HG03139 (cell line): ENCODE results near the gene MED15.
"Not testable (repeated sequence)": the region's sequence is repeated elsewhere in the genome, so short reads cannot be mapped to it uniquely, and the experiment has no call there.

Source experiments
- ATAC-seq: cut with Tn5 transposase; IDR thresholded peaks from one replicate; pipeline ENCODE4 v1.9.1; 2021; ENCODE audit not compliant: unreplicated experiment

The MED15 gene

DNA sequence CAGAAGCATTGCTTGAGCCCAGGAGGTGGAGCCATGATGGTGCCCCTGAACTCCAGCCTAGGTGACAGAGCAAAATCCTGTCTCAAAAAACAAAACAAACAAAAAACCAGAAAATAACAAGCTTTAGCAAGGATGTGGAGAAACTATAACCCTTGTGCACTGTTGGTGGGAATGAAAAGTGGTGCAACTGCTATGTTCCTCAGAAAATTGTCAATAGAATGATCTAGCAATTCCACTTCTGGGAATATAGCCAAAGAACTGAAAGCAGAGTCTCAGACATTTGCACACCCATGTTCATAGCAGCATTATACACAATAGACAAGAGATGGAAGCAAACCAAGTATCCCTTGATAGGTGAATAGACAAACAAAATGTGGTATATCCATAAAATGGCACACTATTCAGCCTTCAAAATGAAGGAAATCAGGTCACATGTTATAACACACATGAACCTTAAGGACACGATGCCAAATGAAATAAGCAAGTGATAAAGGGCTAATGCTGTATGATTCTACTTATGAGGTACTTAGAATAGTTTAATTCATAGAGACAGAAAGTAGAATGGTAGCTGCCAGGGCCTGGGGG lies 27.7 kb upstream of the MED15 start:
- no peak for ATAC-seq

DNA sequence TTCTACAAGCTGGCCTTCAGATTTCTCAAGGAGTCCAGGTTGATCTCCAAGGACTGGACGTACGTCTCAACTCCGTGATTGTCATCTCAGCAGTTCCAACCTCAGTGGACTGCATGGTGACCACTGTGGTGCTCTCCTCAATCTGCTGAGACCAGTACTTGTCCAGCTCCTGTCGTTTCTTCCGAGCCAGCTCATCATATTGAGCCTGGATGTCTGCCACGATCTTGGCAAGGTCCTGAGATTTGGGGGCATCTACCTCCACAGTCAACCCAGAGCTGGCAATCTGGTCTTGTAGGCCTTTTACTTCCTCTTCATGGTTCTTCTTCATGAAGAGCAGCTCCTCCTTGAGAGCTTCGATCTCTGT lies 24.3 kb upstream of the MED15 start:
- ATAC-seq = not testable (repeated sequence)

DNA sequence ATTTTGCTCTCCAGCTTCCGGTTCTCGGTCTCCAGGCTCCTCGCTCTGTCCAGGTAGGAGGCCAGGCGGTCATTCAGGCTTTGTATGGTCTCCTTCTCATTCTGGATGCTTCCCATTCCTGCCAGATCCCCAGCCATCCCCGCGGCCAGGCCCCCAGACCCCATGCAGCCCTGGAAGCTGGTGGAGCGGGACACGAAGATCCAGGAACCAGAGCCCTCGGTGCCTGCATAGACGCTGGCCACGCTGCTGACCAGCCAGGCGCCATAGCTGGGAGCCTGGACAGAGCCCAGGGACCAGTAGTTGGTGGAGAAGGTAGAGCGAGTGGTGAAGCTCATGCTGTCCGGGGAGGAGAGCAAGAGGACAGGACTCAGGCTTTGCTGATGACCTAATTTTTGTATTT lies 23.6 kb upstream of the MED15 start:
- no peak for ATAC-seq

DNA sequence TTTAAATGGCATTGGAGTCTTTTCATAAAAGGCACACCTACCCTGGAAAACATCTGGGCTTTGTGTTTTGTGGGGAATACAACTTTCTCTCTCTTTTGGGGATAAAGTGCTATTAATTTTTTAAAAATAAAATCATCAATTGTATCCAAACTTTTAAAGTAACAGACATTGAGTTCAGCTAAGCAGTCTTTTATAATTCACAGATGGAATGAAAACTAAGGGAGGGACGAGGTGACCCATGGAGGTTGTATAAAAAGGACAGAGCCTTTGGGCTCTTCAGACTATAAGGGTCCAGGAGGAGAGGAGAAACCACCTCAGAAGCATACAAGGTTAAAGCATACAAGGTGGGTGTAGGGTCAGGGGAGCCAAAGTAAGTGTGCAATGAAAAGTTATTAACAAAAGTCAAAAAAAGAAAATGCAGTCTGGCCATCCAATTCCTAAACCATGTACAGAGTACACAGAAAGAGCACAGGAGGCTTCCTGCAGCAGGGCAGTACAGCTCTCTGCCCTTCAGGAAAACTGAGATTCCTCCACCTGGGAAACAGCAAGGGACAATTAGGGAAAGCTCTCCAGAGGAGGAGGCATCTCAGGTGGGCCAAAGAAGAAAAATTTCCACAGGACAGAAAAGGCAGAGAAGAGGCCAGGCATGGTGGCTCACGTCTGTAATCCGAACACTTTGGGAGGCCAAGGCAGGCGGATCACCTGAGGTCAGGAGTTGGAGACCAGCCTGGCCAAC lies 22.3 kb upstream of the MED15 start:
- no peak for ATAC-seq

DNA sequence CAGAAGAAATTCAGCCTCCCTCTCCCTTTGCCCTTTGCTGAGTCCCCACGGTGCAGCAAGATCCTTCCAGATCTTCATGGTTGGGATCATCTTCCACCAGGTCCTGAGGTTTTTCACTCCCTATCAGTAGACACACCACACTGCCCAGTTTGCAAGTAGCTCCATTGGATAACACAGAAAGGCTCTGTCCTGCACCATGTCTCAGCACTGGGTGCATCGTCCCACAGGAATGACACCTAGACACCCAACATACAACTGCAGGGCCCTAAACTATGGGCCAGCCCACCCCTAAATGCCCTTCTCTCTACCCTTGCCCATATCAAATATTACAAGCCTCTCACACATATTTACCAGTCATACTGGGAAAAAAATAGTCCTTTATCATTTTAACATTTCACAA lies 21.2 kb upstream of the MED15 start:
- ATAC-seq = no peak

DNA sequence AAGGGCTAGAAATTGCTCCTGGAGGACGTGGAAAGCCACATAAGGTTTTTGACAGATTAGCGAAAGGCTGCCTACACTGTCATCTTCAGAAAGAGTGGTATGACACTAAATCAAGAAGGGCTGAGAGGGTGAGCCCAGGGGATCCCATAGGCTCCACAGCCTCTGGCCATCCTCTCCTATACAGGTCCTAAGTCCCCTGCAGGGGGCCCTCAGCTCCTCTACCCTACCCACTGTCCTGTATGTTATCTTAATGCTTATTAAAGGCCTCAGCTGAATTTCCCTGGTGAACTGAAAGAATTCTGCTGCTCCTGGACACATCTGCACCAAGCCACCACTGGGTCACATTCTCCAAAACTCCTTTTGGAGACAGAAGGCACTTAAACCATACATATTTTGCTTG lies 19.7 kb upstream of the MED15 start:
- no peak for ATAC-seq

DNA sequence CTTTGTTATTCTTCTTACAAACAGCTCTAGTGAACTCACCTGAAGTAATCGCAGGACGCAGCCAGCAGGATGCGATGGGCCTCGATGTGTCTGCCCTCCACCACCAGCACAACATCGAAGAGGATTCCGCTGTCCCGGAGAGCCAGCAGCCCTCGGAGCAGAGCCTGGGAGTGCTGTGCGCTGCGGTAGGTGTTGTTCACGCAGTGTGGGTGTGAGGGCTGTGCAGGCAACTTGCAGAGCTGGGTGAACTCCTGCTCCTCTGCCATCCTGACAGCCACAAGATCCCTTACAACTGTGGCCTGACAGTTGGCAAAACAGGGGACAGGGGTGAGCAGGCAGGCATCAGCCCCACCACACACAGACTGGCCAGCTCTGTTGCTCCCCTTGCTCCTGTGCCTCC lies 18.5 kb upstream of the MED15 start:
- no peak for ATAC-seq

DNA sequence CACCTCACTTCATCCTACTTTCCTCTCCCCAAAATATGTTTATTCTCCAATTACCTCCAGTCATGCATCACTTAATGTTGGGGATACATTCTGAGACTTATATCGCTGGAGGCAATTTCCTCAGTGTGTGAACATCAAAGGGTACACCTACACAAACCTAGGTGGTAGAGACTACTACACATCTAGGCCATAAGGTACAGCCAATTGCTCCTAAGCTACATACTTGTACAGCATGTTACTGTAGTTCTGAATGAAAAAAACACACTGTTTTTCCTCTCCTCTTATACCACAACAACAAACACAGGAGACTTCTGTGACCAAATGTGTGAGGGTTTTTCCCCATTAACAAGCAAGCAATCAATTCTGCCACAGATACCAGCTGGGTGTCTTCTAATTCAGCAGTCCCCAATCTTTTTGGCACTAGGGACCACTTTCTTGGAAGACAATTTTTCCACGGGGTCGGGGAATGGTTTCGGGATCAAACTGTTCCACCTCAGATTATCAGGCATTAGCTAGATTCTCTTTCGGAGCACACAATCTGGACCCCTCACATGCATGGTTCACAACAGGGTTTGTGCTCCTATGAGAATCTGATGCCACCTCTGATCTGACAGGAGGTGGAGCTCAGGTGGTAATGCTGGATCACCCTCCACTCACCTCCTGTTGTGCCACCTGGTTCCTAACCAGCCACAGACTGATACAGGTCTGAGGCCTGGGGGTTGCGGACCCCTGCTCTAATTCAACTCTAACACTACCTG lies 17.0 kb upstream of the MED15 start:
- ATAC-seq = no peak

DNA sequence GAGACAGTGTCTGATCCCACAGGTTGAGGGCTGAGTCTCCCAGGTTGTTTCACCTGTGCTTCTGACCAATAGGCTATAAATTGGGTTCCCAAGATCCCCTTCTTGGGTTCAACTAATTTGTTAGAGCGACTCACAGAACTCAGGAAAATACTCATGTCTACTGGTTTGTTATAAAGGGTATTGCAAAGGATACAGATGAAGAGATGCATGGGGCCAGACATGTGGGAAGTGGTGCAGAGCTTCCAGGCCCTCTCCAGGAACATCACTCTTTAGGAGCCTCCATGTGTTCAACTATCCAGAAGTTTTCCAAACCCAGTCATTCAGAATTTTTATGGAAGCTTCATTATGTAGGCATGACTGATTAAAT lies 16.5 kb upstream of the MED15 start:
- no peak for ATAC-seq

DNA sequence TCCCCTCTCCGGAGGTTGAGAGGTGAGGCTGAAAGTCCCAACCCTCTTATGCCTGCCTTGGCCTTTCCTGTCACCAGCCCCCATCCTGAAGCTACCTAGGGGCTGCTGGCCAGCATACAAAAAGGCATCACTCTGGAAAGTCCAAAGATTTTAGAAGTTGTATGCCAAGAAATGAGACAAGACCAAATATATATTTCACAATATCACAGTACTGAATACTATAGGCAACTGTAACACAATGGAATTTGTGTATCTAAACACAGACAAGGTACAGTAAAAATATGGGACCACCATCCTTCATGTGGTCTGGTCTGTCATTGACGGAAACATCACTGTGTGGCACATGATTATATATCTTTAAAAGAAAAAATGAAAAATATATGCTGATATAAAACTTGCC lies 16.1 kb upstream of the MED15 start:
- ATAC-seq = no peak

DNA sequence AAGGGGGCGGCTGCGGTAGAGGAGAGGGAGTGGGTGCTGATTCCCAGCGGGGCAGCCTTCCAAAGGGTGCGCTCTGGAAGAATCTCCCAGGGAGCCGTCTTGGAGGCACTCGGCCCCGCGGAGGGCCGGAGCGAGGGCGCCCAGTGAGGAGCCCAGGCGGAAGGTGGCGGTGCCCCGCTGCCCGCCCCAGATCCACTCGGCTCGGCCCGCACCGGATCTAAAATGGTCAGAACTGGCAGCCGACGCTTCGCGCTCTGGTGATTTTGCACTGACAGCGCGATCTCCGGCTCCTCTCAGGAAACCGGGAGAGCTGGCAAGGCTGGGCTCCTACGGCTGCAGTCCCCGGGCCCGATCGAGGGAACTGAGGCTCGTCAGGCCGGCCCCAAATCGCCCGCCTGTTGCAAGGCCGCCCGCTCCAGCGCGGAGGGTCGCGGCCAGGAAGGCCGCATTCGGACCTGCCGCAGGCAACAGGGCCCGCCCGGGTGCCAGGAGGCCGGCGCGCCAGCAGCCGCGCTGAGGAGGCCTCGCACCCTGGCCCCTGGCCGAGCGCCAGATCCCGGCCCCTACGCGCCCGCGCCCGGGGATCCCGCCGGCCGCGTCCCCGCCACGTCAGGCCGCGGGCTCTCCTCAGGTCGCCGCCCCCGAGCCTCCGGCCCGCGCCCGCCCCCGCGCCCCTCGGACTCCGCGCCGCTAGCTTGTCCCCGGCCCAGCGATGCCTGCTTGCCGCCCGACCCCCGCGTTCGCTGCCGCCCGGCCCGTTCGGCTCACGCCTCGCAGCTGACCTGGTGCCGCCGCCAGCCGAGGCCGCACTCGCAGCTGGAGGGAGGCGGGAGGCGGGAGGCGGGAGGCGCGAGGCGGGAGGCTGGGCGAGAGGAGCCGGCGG lies 12.2 kb upstream of the MED15 start, which contains the start of gene KLHL22:
Gene KLHL22 (minus strand): TSS at position 818 of the 883 bp plus-strand sequence. CDS start 6,584 bp downstream, outside the sequence.
- ATAC-seq = peak; percentile 38

DNA sequence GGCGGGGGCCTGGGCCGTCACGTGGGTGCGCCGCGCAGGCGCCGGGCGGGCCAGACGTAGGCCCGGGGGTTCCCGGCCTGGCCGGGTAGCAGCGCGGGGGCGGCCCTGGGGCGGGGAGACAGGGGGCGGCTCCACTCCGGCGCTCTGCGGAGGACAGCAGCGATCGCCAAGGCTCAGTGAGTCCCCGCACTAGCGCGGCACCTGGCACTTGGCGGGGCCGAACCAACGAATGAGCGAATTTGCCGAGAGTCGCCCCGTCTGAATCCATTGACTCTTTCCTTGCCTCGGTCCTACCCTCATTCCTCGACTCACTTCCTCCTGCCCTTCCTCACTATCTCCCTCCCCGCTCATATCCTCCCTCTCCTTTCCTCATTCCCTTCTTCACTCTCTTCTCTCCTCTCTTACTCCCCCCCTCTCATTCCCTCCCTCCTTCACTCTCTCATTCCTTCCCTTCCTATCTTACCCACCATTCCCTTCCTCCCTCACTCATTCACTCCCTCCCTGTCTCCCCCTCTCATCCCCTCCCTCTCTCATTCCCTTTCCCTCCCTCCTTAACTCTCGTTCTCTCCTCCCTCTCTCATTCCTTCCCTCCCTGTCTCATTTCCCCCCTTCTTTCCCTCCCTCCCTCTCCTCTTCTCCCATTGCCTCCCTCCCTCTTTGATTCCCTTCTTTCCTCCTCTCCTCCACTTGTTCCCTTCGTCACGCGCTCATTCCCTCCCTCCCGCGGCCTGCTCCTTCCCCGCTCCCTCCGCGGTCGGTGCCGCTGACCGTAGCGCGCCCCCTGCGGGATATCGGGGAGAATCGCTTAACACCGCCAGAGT lies 11.3 kb upstream of the MED15 start:
- peak; percentile 79 for ATAC-seq

DNA sequence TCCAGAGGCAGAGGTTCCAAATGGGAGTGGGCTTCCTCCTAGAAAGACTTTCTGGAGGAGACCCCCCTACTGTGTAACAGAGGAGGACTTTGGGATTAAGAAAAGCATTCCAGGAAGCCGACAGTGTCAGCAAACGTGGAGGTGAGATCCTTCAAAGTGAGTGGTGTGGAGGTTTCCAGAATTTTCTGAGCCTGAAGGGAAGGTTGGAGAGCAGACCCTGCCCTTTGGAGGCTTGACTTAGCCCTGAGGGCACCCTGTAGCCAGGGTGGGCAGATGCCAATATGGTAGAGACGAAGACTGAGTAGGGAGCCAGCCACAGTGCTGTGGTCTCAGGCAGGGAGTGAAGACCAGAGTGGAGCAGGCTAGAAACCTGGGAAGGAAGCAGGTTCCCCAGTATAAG lies 10.0 kb upstream of the MED15 start:
- ATAC-seq = no peak

DNA sequence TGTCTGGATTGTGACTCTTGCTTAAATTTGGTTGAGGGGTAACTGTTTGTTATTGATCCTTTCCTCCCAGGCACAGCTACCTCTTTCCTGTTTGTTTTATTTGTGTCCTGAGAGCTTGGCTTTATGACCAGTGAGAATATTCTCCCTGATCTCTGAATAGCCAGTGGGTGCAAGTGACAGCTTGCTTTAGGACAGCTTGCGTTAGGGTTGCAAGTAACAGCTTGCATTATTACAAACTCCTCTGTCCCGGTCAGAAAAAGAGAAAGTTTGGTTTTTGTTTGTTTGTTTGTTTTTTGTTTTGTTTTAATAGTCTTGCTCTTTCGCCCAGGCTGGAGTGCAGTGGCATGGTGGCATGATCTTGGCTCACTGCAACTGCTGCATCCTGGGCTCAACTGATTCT lies 8.5 kb upstream of the MED15 start:
- ATAC-seq = no peak

DNA sequence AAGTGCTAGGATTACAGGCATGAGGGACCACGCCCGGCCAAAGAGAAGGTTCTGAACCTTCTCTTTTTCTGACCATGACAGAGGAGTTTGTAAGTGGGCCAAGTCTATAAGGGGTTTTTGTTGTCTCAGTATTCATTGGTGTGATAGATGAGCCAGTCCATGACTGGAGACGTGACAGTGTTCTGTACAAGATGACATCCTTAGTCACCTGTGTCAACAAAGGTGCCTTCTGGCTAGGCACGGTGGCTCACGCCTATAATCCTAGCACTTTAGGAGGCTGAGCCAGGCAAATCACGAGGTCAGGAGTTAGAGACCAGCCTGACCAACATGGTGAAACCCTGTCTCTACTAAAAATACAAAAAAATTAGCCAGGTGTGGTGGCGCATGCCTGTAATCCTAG lies 7.6 kb upstream of the MED15 start:
- no peak for ATAC-seq

DNA sequence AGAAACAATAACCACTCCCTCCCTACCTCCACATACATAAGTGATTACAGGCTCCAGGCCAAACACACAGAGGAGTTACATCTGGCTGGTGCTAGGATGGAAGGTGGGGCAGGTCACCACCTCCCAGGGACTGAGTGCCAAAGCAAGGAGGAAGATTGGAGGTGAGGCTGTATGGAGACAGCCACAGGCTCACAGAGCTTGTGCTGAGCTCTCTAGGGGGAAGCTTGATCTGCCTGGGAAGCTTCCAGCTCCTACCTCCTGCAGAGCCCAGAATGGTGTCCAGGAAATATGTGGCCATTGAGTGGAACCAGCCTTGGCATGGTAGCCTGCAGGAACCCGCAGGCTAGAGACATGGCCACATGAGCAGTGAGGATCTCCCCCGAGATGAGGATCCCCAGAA lies 3.6 kb upstream of the MED15 start:
- ATAC-seq = no peak

DNA sequence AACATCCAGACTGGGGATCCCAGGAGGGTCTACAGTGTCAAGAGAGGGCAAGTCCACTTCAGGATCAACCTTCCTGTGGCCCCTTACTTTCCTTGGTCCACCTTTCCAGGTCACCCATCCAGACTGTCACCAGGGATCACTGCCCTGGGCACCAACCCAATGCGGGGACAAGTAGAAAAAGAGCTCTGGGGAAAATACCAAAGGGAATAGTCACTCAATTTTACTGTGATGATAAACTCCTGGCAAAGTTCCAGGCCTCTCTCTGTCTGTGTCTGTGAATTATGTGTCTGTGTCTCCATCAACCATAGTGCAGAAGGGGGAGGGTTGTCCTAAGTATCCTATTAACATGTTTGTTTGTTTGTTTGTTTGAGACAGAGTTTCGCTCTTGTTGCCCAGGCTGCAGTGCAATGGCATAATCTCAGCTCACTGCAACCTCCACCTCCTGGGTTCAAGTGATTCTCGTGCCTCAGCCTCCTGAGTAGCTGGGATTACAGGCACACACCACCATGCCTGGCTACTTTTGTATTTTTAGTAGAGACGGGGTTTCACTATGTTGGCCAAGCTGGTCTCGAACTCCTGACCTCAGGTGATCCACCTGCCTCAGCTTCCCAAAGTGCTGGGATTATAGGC lies 3.0 kb upstream of the MED15 start:
- ATAC-seq = not testable (repeated sequence)

DNA sequence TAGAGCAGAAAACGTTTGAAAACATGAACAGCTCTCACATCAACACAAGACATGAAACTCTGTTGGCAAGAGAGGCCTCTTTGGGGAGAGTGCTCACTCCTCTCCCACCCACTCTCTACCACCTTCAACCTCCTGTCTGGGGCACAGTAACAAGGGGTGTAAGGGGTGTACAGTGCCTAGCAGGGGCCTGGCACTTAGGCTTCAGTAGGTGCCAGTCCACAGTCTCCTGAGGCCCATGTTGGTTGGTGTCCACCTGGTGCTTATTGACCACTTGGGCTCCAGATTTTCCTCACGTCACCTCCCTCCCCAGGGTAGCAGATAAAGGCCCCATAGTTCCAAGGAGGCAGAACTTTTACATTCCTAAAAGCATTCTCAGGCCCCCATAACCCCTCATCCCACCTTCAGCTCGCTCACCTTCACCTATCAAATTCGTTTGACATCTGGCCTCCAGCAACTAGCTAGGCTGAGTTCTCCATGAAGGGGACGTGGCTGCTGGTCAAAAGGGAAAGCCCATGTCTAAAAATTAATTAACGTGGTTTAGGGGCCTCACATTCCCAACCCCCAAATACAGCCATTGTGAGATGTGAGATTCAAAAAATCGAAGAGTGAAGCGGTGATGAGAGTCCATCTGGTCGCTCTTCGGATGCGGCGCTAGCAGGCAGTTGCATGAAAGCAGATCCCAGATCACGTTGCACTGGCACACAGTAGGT lies 712 bp upstream of the MED15 start:
- ATAC-seq = no peak

DNA sequence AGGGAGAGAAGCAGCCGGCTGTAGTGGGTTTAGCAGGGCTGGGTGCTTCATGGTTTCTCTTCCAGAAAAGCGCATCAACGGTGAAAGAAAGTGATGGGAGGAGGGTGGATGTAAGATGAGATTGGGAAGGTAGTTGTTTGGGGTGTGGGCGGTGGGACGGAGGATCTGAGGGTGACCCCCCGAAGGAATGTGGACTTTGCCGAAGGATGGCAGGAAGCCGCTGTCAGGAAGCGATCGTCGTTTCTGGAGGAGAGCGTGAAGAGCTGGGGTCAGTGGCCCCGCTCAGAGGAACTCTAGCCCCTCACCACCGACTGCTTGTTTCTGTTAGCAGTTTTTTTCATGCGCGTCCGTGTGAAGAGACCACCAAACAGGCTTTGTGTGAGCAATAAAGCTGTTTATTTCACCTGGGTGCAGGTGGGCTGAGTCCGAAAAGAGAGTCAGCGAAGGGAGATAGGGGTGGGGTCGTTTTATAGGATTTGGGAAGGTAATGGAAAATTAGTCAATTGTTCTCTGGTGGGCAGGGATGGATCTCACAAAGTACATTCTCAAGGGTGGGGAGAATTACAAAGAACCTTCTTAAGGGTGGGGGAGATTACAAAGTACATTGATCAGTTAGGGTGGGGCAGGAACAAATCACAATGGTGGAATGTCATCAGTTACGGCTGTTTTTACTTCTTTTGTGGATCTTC lies 801 bp downstream of the MED15 start:
- ATAC-seq = not testable (repeated sequence)
